K562 (cell line): ENCODE data around the gene SYPL2. TPM values are rescaled to one million over a fixed set of nuclear protein-coding genes. Genes with fewer than 3 reads are reported as not detected.

Source experiments
- DNMT1 ChIP-seq: fragments of 450-650 bp; IDR thresholded peaks from 2 replicates; pipeline ENCODE4 v1.6.1; 2016; ENCODE audit warnings: antibody characterized with exemption, mild to moderate bottlenecking
- EWSR1 ChIP-seq: fragments of 450-650 bp; IDR thresholded peaks from 2 replicates; pipeline ENCODE4 v1.6.1; 2018; ENCODE audit warnings: borderline replicate concordance, mild to moderate bottlenecking, low read depth, moderate library complexity; ENCODE audit not compliant: partially characterized antibody
- HNRNPUL1 ChIP-seq: fragments of 200-400 bp; formaldehyde crosslinking; IDR thresholded peaks from 2 replicates; pipeline ENCODE4 v1.6.1; 2017; ENCODE audit warnings: low read length
- ILK ChIP-seq: fragments of 450-650 bp; IDR thresholded peaks from 2 replicates; pipeline ENCODE4 v1.6.1; 2016; ENCODE audit warnings: missing genetic modification characterization, low read depth, mild to moderate bottlenecking, missing compliant biosample characterization, moderate library complexity, borderline replicate concordance
- MCM2 ChIP-seq: fragments of 450-650 bp; IDR thresholded peaks from 2 replicates; pipeline ENCODE4 v1.6.1; 2017; ENCODE audit warnings: low read depth, mild to moderate bottlenecking
- NONO ChIP-seq, 2 experiments: fragments of 200-400 bp in 1 of 2; fragments of 450-650 bp in 1 of 2; formaldehyde crosslinking in 1 of 2; IDR thresholded peaks; 2 replicates each; pipeline ENCODE4 v1.6.1; 2017; ENCODE audit warnings: low read depth in 2 of 2, mild to moderate bottlenecking in 2 of 2, moderate library complexity in 2 of 2, low read length in 1 of 2
- RFX1 ChIP-seq: fragments of 450-650 bp; IDR thresholded peaks from 2 replicates; pipeline ENCODE4 v1.6.1; 2016; ENCODE audit warnings: mild to moderate bottlenecking, moderate library complexity
- SREBF1 ChIP-seq: fragments of 150-350 bp; IDR thresholded peaks from 2 replicates; pipeline ENCODE4 v1.6.1; 2014; ENCODE audit warnings: antibody characterized with exemption, low read depth, low read length, borderline replicate concordance
- SRSF9 ChIP-seq: fragments of 200-400 bp; formaldehyde crosslinking; IDR thresholded peaks from 2 replicates; pipeline ENCODE4 v1.6.1; 2017; ENCODE audit warnings: low read depth, low read length, borderline replicate concordance
- TRIM24 ChIP-seq, 2 experiments: fragments of 450-650 bp; IDR thresholded peaks; 2 replicates each; pipeline ENCODE4 v1.6.1; 2016
- ZFPM2 ChIP-seq: fragments of 250-450 bp; sonication (Bioruptor Pico); IDR thresholded peaks from 2 replicates; pipeline ENCODE4 v1.5.1; 2022; ENCODE audit warnings: mild to moderate bottlenecking
- ZNF239 ChIP-seq: fragments of 250-450 bp; sonication (Bioruptor Pico); IDR thresholded peaks from 2 replicates; pipeline ENCODE4 v1.4.0; 2020; ENCODE audit warnings: mild to moderate bottlenecking
- ZNF707 ChIP-seq: fragments of 250-450 bp; sonication (Bioruptor Pico); conservative IDR thresholded peaks from 2 replicates; pipeline ENCODE4 v1.8.0; 2022; ENCODE audit warnings: inconsistent platforms, mild to moderate bottlenecking, moderate library complexity
- ZNF75A ChIP-seq: fragments of 450-650 bp; formaldehyde crosslinking; IDR thresholded peaks from 2 replicates; pipeline ENCODE4 v1.4.0; 2020; ENCODE audit warnings: mild to moderate bottlenecking
- polyA plus RNA-seq, 8 experiments: library from polyadenylated mRNA; depleted of rRNA in 4 of 8; stranded (reverse) in 5 of 8; unstranded in 3 of 8; fragments of >200 nt; fragmentation: Nextera tagmentation in 2 of 8; fragmentation: Illumina TruSeq in 1 of 8; extraction: Ambion mirVana in 2 of 8; extraction: Trizol in 1 of 8; gene quantifications; 2 replicates each; pipeline versions ENCODE4 v1.2.1 to v1.2.3, GENCODE V29; 2011 to 2014; ENCODE audit warnings: inconsistent platforms in 1 of 8, missing spikeins in 1 of 8
- total RNA-seq, 7 experiments: library from RNA; depleted of rRNA in 6 of 7; stranded (reverse); fragments of >200 nt in 6 of 7; fragmentation: Illumina TruSeq in 2 of 7; extraction: Trizol in 2 of 7; gene quantifications; 2 replicates each; pipeline versions ENCODE4 v1.2.1 to v1.2.3, GENCODE V29; 2011 to 2021; ENCODE audit warnings: low replicate concordance in 1 of 7
- TF ChIP-seq, protein P1 (sequence below): fragments of 250-450 bp; sonication (Bioruptor Pico); IDR thresholded peaks from 2 replicates; pipeline ENCODE4 v1.8.0; 2021; ENCODE audit warnings: moderate library complexity, mild to moderate bottlenecking, inconsistent platforms
- TF ChIP-seq, protein P2 (sequence below): fragments of 250-450 bp; sonication (Bioruptor Pico); IDR thresholded peaks from 2 replicates; pipeline ENCODE4 v1.8.0; 2022; ENCODE audit warnings: moderate library complexity, mild to moderate bottlenecking, inconsistent platforms
- TF ChIP-seq, protein P3 (sequence below): fragments of 200-800 bp; sonication (Bioruptor generic); IDR thresholded peaks from 2 replicates; pipeline ENCODE4 v1.6.1; 2017; ENCODE audit warnings: missing genetic modification characterization, missing compliant biosample characterization
- TF ChIP-seq, protein P4 (sequence below): fragments of 250-450 bp; sonication (Bioruptor Pico); IDR thresholded peaks from 2 replicates; pipeline ENCODE4 v1.5.0; 2022; ENCODE audit warnings: mild to moderate bottlenecking

Gene SYPL2
- total and polyA plus RNA-seq, 9 of the 15 experiments (the other 6 are each of a cell fraction or from before 2014, with no cell fraction given): 0.03 to 0.20 (median 0.07) TPM; not detected in 2

DNA sequence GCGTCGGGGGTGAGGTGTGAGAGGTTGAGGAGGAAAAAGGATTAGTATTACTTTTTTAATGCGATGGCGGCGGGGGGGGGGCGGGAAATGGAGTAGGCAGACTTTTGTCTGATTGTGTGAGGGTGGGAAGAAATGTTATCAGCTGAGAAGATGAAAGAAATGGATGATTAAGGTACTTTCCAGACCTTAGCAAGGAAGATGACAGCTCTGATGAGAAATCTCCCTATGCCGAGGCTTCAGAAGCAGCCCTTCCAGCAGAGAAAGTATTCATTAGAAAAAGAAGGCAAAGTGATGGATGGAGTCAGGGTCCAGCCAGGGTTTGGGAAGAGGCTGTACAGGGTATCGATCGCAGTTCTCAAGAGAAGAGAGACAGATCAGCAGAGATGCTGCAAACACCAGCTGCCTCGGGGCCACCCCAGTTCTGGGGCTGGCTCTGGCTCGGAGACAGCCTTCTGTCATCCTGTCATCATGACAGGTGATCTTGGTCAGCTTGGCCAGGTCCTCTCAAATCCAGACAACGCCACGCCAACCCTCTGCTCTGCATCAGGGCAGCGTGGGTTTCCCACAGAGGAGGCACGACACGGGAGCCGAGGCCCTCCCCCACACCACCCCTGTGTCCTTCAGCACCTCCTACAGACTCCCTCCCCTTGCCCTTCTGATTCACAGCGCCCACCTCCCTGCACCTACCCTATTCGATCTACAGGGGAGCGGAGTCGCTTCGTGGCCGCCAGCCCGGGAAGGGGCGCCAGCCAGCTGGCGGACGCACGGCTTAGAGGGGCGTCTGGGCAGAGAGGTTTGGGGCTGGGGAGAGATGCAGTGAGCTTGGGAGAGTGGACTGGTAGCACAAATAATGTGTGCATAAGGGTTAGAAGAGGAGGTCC lies 16.7 kb downstream of the SYPL2 start (continued):
- TF ChIP-seq, protein P1, sequence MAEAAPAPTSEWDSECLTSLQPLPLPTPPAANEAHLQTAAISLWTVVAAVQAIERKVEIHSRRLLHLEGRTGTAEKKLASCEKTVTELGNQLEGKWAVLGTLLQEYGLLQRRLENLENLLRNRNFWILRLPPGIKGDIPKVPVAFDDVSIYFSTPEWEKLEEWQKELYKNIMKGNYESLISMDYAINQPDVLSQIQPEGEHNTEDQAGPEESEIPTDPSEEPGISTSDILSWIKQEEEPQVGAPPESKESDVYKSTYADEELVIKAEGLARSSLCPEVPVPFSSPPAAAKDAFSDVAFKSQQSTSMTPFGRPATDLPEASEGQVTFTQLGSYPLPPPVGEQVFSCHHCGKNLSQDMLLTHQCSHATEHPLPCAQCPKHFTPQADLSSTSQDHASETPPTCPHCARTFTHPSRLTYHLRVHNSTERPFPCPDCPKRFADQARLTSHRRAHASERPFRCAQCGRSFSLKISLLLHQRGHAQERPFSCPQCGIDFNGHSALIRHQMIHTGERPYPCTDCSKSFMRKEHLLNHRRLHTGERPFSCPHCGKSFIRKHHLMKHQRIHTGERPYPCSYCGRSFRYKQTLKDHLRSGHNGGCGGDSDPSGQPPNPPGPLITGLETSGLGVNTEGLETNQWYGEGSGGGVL (CRISPR knock-in tag): no peak
- TF ChIP-seq SRSF9 (no peak), EWSR1 (no peak), RFX1 (no peak), ZNF707 (CRISPR knock-in tag) (no peak), ZNF239 (no peak), ILK (tag) (no peak), ZFPM2 (CRISPR knock-in tag) (no peak), MCM2 (no peak), TRIM24 (IDR thresholded peaks at IDR 0.05) (no peak), HNRNPUL1 (no peak), SREBF1 (no peak), DNMT1 (no peak), NONO (IDR thresholded peaks at IDR 0.05; ENCODE audit: low read depth in 2 of 2, low read length in 1 of 2) (no peak), ZNF75A (CRISPR knock-in tag) (no peak)
- TF ChIP-seq, protein P2, sequence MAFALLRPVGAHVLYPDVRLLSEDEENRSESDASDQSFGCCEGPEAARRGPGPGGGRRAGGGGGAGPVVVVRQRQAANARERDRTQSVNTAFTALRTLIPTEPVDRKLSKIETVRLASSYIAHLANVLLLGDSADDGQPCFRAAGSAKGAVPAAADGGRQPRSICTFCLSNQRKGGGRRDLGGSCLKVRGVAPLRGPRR (CRISPR knock-in tag): no peak
- TF ChIP-seq, protein P3, sequence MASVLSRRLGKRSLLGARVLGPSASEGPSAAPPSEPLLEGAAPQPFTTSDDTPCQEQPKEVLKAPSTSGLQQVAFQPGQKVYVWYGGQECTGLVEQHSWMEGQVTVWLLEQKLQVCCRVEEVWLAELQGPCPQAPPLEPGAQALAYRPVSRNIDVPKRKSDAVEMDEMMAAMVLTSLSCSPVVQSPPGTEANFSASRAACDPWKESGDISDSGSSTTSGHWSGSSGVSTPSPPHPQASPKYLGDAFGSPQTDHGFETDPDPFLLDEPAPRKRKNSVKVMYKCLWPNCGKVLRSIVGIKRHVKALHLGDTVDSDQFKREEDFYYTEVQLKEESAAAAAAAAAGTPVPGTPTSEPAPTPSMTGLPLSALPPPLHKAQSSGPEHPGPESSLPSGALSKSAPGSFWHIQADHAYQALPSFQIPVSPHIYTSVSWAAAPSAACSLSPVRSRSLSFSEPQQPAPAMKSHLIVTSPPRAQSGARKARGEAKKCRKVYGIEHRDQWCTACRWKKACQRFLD (CRISPR knock-in tag): no peak
- TF ChIP-seq, protein P4, sequence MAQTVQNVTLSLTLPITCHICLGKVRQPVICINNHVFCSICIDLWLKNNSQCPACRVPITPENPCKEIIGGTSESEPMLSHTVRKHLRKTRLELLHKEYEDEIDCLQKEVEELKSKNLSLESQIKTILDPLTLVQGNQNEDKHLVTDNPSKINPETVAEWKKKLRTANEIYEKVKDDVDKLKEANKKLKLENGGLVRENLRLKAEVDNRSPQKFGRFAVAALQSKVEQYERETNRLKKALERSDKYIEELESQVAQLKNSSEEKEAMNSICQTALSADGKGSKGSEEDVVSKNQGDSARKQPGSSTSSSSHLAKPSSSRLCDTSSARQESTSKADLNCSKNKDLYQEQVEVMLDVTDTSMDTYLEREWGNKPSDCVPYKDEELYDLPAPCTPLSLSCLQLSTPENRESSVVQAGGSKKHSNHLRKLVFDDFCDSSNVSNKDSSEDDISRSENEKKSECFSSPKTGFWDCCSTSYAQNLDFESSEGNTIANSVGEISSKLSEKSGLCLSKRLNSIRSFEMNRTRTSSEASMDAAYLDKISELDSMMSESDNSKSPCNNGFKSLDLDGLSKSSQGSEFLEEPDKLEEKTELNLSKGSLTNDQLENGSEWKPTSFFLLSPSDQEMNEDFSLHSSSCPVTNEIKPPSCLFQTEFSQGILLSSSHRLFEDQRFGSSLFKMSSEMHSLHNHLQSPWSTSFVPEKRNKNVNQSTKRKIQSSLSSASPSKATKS (CRISPR knock-in tag): no peak
